Fibroblast of lung (primary cell): Measurements from ENCODE around the gene TMEM143. TPM values are rescaled to one million over a fixed set of nuclear protein-coding genes. Genes with fewer than 3 reads are reported as not detected.
"Not testable (repeated sequence)": the region's sequence is repeated elsewhere in the genome, so short reads cannot be mapped to it uniquely, and the experiment has no call there.

Experiments used
- DNase-seq, 2 donors: peaks; one replicate each; pipeline versions ENCODE4 v3.0.0 to v3.0.0-alpha.2; 2010; ENCODE audit warnings: low read depth in 2 of 2
- H2AFZ ChIP-seq: 2 replicates; pipeline ENCODE4 v1.5.1; 2012; ENCODE audit warnings: low read length, control low read depth, inconsistent platforms
- H3K27ac ChIP-seq: 2 replicates; pipeline ENCODE4 v1.5.1; 2011; ENCODE audit warnings: low read length, control low read depth; ENCODE audit not compliant: insufficient read depth
- H3K27me3 ChIP-seq: 2 replicates; pipeline ENCODE4 v1.5.1; 2011; ENCODE audit warnings: mild to moderate bottlenecking, low read length; ENCODE audit not compliant: control insufficient read depth, insufficient read depth
- H3K36me3 ChIP-seq: 2 replicates; pipeline ENCODE4 v1.5.1; 2011; ENCODE audit warnings: low read length; ENCODE audit not compliant: control insufficient read depth, insufficient read depth
- H3K4me1 ChIP-seq: 2 replicates; pipeline ENCODE4 v1.5.1; 2011; ENCODE audit warnings: low read length; ENCODE audit not compliant: control insufficient read depth, insufficient read depth; ENCODE audit errors: extremely low read depth
- H3K4me2 ChIP-seq: 2 replicates; pipeline ENCODE4 v1.5.1; 2011; ENCODE audit warnings: low read length, control low read depth; ENCODE audit not compliant: insufficient read depth; ENCODE audit errors: extremely low read depth
- H3K4me3 ChIP-seq, 4 experiments: fragments of 200-600 bp in 1 of 4; sonication (generic) in 1 of 4; replicated peaks in 1 of 4; 2 replicates each; pipeline ENCODE4 v1.5.1; 2011 to 2016; ENCODE audit warnings: low read length in 4 of 4, low read depth in 3 of 4, mild to moderate bottlenecking in 3 of 4, control low read depth in 2 of 4, inconsistent platforms in 1 of 4, mixed read lengths in 1 of 4; ENCODE audit not compliant: insufficient read depth in 1 of 4; ENCODE audit errors: control extremely low read depth in 1 of 4
- H3K79me2 ChIP-seq: 2 replicates; pipeline ENCODE4 v1.5.1; 2012; ENCODE audit warnings: mild to moderate bottlenecking, low read length, inconsistent platforms; ENCODE audit not compliant: control insufficient read depth, insufficient read depth
- H3K9ac ChIP-seq: 2 replicates; pipeline ENCODE4 v1.5.1; 2011; ENCODE audit warnings: mild to moderate bottlenecking, low read length, control low read depth; ENCODE audit not compliant: insufficient read depth
- H3K9me3 ChIP-seq: 2 replicates; pipeline ENCODE4 v1.5.1; 2012; ENCODE audit warnings: low read depth, low read length; ENCODE audit not compliant: control insufficient read depth, insufficient read depth
- H4K20me1 ChIP-seq: 2 replicates; pipeline ENCODE4 v1.5.1; 2011; ENCODE audit warnings: low read length; ENCODE audit not compliant: control insufficient read depth, insufficient read depth; ENCODE audit errors: extremely low read depth
- EZH2 ChIP-seq: IDR thresholded peaks from 2 replicates; pipeline ENCODE4 v1.5.1; 2012; ENCODE audit warnings: low read length, control low read depth, mild to moderate bottlenecking; ENCODE audit errors: missing control alignments
- polyA plus RNA-seq, 2 donors: library from polyadenylated mRNA; depleted of rRNA in 1 of 2; stranded (reverse) in 1 of 2; unstranded in 1 of 2; fragments of >200 nt; gene quantifications; 2 replicates each; pipeline ENCODE4 v1.2.1, GENCODE V29; 2011 to 2012; ENCODE audit warnings: missing spikeins in 1 of 2
- total RNA-seq: library from RNA; depleted of rRNA; stranded (reverse); fragments of >200 nt; gene quantifications from 2 replicates; pipeline ENCODE4 v1.2.1, GENCODE V29; 2014
- TF ChIP-seq, protein P1 (sequence below), 2 donors: IDR thresholded peaks in 1 of 2; conservative IDR thresholded peaks in 1 of 2; 1 replicate in 1 of 2; 2 replicates in 1 of 2; pipeline ENCODE4 v1.5.1; 2011 to 2012; ENCODE audit warnings: low read length in 2 of 2, control low read depth in 1 of 2, inconsistent platforms in 1 of 2, low read depth in 1 of 2, mild to moderate bottlenecking in 1 of 2

Gene TMEM143
- total and polyA plus RNA-seq, 2 donors (not counting 1 experiment from before 2014, with no cell fraction given) = 4.0 to 8.3 TPM

DNA sequence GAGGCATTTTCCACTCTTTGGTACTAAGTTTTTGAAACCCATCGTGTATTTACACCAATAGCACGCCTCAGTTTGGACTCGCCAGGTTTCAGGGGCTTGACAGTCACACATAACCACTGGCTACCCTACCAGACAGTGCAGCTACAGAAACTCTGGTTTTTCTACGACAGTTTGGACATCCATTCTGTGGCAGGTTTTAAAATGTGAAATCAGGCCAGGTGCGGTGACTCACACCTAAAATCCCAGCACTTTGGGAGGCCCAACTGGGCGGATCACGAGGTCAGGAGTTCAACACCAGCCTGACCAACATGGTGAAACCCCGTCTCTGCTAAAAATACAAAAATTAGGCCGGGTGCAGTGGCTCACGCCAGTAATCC lies 14.4 kb upstream of the TMEM143 start:
- Histone ChIP-seq H3K4me3 (no peak overlapping the region), H3K9me3 (no peaks in the 10 kb centered on the region), H3K4me2 (no peak overlapping the region), H3K27ac (no peak overlapping the region), H3K79me2 (no peaks in the 10 kb centered on the region), H2AFZ (no peak overlapping the region), H3K4me1 (no peaks in the 10 kb centered on the region), H3K36me3 (peaks cover 5% of the 10 kb centered on the region), H4K20me1 (no peaks in the 10 kb centered on the region), H3K27me3 (no peaks in the 10 kb centered on the region), H3K9ac (no peak overlapping the region)
- TF ChIP-seq EZH2 = no peak
- TF ChIP-seq, protein P1, sequence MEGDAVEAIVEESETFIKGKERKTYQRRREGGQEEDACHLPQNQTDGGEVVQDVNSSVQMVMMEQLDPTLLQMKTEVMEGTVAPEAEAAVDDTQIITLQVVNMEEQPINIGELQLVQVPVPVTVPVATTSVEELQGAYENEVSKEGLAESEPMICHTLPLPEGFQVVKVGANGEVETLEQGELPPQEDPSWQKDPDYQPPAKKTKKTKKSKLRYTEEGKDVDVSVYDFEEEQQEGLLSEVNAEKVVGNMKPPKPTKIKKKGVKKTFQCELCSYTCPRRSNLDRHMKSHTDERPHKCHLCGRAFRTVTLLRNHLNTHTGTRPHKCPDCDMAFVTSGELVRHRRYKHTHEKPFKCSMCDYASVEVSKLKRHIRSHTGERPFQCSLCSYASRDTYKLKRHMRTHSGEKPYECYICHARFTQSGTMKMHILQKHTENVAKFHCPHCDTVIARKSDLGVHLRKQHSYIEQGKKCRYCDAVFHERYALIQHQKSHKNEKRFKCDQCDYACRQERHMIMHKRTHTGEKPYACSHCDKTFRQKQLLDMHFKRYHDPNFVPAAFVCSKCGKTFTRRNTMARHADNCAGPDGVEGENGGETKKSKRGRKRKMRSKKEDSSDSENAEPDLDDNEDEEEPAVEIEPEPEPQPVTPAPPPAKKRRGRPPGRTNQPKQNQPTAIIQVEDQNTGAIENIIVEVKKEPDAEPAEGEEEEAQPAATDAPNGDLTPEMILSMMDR (conservative IDR thresholded peaks at IDR 0.05 in 1 of 2, IDR thresholded peaks at IDR 0.05 in 1 of 2; ENCODE audit: low read depth in 1 of 2, low read length in 2 of 2) = no peak
- no peak for DNase-seq

DNA sequence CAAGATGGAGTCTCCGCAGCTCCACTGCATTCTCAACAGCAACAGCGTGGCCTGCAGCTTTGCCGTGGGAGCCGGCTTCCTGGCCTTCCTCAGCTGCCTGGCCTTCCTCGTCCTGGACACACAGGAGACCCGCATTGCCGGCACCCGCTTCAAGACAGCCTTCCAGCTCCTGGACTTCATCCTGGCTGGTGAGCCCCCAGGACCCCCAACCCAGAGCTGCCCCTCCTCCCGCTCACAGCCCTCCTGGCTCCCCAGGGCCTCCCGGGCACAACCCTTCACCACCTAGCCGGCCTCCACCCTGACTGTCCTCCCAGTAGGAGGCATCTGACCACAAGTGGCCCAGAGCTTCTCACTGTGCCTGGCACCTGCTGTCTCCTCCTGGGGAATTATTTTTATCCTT lies 9.8 kb upstream of the TMEM143 start:
- Histone ChIP-seq H3K9me3 (no peaks in the 10 kb centered on the region), H2AFZ (no peak overlapping the region), H3K27ac (no peak overlapping the region), H3K9ac (no peak overlapping the region), H4K20me1 (no peaks in the 10 kb centered on the region), H3K4me1 (no peaks in the 10 kb centered on the region), H3K36me3 (no peaks in the 10 kb centered on the region), H3K4me3 (no peak overlapping the region), H3K79me2 (no peaks in the 10 kb centered on the region), H3K4me2 (no peak overlapping the region), H3K27me3 (no peaks in the 10 kb centered on the region)
- TF ChIP-seq EZH2 = no peak
- TF ChIP-seq, protein P1 (conservative IDR thresholded peaks at IDR 0.05 in 1 of 2, IDR thresholded peaks at IDR 0.05 in 1 of 2; ENCODE audit: low read depth in 1 of 2, low read length in 2 of 2) = no peak
- no peak for DNase-seq

DNA sequence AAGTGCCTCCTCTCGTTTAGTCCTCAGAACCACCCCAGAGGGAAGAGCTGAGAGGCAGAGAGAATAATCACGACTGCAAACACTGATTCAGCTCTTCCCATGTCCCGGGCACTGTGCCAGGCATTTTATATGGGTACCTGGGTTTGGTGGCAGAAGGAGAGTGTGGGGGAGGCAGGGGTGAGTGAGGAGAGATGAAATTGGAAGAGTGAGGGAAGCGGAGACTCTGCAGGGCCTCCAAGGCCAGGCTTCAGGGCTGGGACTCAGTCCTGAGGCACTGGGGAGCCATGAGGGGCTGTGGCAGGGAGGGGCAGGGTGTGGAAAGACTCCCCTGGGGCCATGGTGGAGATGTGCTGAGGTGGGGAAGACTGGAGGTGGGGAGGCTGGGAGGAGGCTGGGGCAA lies 9.2 kb upstream of the TMEM143 start:
- Histone ChIP-seq H3K36me3 (no peaks in the 10 kb centered on the region), H3K4me3 (no peak overlapping the region), H3K27ac (no peak overlapping the region), H2AFZ (no peak overlapping the region), H3K4me2 (no peak overlapping the region), H3K27me3 (no peaks in the 10 kb centered on the region), H4K20me1 (no peaks in the 10 kb centered on the region), H3K9ac (no peak overlapping the region), H3K79me2 (no peaks in the 10 kb centered on the region), H3K4me1 (no peaks in the 10 kb centered on the region), H3K9me3 (no peaks in the 10 kb centered on the region)
- peak in 1 of 2 donors; percentile 10 for DNase-seq
- TF ChIP-seq EZH2 = no peak
- TF ChIP-seq, protein P1 (conservative IDR thresholded peaks at IDR 0.05 in 1 of 2, IDR thresholded peaks at IDR 0.05 in 1 of 2; ENCODE audit: low read depth in 1 of 2, low read length in 2 of 2) = no peak

DNA sequence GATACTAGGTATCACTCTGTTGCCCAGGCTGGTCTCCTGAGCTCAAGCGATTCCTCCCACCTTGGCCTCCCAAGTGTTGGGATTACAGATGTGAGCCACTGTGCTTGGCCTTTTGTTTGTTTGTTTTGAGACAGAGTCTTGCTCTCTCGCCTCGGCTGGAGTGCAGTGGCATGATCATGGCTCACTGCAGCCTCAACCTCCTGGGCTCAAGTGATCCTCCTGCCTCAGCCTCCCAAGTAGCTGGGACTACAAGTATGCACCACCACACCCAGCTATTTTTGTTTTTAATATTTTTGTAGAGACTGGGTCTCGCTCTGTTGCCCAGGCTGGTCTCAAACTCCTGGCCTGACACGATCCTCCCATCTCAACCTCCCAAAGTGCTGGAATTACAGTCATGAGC lies 8.0 kb upstream of the TMEM143 start:
- not testable (repeated sequence) for H4K20me1 ChIP-seq, H3K4me2 ChIP-seq, H2AFZ ChIP-seq, H3K9me3 ChIP-seq, H3K9ac ChIP-seq, H3K4me1 ChIP-seq, H3K79me2 ChIP-seq, H3K27ac ChIP-seq, H3K27me3 ChIP-seq, H3K4me3 ChIP-seq, DNase-seq, H3K36me3 ChIP-seq
